ENCODE results near the gene AGPAT1.
"Not testable (repeated sequence)": the region's sequence is repeated elsewhere in the genome, so short reads cannot be mapped to it uniquely, and the experiment has no call there.

AGPAT1 gene

GRCh38 chr6:32146687-32147086 lies 29.2 kb downstream of the AGPAT1 start:
- no peak for DNase-seq

DNA sequence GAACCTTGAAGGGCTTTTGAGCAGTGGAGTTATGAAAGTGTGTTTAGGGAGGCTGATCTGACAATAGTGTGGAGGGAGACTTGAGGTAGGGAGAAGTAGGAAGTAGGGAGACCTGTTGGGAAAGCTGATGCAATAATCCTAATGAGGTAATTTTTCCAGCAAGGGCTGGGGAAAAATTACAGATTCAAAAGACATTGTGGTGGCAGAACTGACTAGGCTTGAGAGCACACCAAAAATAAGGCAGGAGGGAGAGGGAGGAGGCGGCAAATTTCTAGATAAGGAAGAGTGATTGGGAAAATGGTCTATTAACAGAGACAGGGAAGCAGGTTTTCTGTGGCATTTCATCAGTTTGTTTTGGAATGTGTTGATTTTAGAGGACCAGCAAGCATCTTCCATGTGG lies 29.6 kb downstream of the AGPAT1 start:
- DNase-seq: no peak

GRCh38 chr6:32144238-32144637 lies 31.6 kb downstream of the AGPAT1 start:
- not testable (repeated sequence) for DNase-seq

DNA sequence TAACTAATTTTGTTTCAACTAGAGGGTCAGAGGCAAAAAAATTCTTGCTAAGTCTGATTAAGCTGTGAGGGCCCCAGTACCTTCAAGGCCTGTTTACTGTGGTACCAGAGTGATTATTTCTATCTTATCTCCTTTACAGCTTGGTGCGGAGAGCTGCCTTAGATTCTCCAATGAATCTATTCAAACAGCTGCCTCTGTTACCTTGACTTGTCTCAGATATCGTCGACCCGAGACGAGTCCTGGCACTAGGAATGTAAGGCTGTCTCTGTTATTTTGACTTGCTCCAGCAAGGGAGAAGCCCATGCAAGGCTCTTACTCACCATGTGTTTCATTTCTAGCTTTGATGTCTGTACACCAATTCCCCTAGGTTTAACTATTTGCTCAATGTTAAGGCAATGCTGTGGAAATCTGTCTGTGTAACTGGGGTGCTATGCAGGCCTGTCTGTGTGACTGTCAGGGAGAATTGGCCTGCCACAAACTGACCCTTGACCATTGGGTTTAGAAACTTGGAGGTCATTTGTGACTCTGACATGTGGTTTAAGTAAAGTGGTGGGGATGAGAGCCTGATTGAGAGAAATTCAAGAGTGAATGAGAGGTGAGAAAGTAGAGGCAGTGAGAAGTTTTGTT lies 35.4 kb downstream of the AGPAT1 start:
- no peak for DNase-seq

- DNase-seq: no peak
Measured at GRCh38 chr6:32139590-32139989, 36.3 kb downstream of the AGPAT1 start.

- DNase-seq: no peak
Measured at GRCh38 chr6:32137454-32137853, 38.4 kb downstream of the AGPAT1 start.

GRCh38 chr6:32133786-32134185 lies 42.1 kb downstream of the AGPAT1 start:
- DNase-seq: no peak

GRCh38 chr6:32132110-32132509 lies 43.8 kb downstream of the AGPAT1 start:
- DNase-seq: no peak

- no peak for DNase-seq
Measured at GRCh38 chr6:32131439-32131948, 44.4 kb downstream of the AGPAT1 start.

GRCh38 chr6:32129297-32130088 lies 46.4 kb downstream of the AGPAT1 start:
- DNase-seq: no peak

- DNase-seq: no peak
Measured at GRCh38 chr6:32128751-32129296, 47.1 kb downstream of the AGPAT1 start.

DNA sequence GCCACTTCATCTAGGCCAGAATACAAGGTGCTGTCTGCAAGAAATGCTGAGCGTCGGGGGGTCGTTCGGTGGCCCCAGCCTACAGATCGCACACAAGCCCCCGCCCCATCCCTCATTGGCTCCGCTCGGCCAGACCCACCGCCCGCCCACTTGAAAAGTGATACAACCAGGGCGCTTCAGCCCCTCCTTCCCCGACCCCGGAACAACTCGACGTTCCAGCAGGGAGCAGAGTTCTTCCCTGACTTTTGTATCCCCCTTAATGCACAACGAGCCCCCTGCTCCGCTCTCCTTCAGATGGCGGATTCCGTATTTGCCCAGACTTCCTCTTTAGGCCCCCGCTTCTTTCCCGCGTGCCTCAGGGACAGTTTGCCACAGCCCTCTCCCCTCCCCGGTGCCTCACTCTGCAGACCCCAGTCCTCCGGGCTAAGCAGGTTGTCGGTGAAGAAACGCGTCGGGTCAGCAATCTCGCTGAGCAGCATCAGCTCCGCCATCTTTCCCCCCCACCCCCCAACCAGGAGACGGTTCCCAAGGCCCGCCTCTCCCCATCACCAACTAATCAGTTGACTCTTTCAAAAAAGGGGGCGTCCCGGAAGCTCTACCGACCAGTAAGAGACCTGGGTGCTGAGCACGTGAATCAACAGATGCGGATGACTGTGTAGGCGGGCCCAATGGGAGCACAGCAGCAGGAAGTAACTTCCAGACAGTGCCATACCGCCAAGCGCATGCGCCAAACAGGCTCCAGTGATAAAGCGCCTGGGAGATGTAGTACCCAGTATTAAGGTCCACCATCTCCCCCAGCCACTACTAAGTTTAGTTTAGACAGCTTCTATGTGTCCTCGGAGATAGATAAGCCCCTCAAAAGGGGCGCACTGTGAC lies 47.9 kb downstream of the AGPAT1 start, which contains the start of gene ATF6B:
ATF6B (minus strand) TSS at position 530 of the 876 bp plus-strand sequence; CDS start at position 491, 39 bp downstream.
- peak; percentile 89 for DNase-seq

DNA sequence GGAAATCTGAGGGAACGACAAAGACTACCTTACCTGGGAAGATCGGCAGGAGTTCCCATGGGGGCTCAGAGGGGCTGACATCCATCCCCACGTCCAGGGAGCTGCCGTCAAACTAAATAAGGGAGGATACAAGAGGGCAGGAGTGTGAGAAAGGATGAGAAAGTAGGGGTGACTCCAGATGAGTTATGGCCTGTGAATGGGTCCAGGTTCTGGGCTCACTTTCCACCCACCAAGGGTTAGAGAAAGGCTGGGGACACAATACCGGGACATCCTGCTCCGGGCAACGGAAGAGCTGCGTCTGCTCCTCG lies 48.5 kb downstream of the AGPAT1 start:
- no peak for DNase-seq

- no peak for DNase-seq
Measured at GRCh38 chr6:32126880-32127279, 49.0 kb downstream of the AGPAT1 start.

DNA sequence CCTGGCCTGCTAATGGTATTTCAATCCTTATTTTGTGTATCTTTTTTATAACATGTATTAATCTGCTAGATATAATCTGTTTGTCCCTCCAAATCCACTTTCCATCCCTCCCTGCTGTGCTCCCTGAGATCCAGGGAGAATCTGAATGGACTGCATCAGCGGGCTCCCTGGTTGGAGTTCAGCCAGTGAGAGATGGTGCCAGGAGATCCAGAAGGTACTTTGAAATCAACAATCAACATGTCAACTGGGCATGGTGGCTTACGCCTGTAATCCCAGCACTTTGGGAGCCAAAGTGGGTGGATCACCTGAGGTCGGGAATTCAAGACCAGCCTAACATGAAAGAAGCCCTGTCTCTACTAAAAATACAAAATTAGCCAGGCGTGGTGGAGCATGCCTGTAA lies 52.2 kb downstream of the AGPAT1 start:
- no peak for DNase-seq

DNA sequence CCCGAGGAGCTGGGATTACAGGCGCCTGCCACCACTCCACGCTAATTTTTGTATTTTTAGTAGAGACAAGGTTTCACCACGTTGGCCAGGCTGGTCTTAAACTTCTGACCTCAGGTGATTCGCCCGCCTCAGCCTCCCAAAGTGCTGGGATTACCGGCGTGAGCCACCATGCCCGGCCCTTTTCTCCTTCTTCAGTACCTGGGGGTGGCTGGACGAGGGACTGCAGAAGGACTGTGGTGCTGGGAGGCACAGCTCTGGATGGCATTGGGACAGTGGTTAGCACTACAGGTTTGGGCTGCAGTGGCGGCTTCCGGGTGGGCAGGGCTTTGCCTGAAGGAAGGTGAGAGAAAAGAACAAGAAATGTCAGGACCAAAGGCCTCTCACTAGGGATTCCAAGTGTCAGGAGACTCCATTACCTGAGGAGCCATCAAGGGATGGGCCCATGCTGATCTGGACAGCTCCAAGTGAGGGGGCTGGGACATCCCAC lies 55.3 kb downstream of the AGPAT1 start:
- DNase-seq: no peak

DNA sequence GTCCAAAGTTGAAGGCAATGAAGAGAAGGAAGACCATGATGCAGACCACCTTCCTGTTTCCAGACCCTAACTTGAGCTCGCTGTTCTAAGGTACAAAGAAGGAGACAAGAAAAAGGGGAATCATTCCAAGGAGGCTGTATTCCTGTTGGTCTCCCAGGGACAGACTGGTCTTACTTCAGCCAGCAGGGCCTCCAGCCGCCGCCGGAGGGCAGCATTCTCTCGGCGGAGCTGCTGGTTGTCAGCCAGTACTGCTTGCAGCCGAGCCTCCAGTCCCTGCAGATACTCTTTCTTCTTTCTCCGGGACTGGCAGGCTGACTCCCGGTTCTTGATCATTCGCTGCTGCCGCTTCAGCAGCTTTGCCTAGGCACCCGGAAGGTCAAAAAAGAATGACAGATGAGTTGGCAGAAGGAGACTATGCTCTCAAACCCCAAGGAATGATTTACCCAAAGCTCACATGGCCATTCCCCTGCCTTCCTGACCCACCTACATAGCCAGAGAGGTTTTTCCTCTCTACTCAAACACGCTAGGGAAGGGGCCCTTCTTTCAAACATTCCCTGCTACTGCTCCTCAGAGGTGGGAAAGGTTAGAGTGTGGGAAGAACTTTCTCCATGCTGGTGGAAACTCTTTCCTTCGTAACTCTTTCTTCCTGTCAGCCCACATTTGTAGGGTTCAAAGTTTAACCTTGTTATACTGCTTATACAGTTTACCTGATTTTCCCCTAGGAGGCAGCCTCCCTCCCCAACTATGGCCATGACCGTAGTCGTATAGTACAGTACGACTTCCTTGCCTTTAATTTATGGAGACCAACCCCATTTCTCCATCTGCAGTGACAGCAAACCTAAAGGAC lies 56.9 kb downstream of the AGPAT1 start:
- DNase-seq: peak; percentile 28
